HepG2 (cell line): ENCODE results near the gene TMEM237. TPM values are rescaled to one million over a fixed set of nuclear protein-coding genes. Genes with fewer than 3 reads are reported as not detected.
A peak's percentile ranks its signal among the peaks of the same experiment; 100 is the strongest.

Source experiments
- ETV6 ChIP-seq: sonication (generic); formaldehyde crosslinking; conservative IDR thresholded peaks from 2 replicates; pipeline ENCODE4 v1.4.0; 2020; ENCODE audit warnings: missing genetic modification reagents
- GZF1 ChIP-seq: sonication (generic); formaldehyde crosslinking; IDR thresholded peaks from 2 replicates; pipeline ENCODE4 v1.5.1; 2020; ENCODE audit warnings: mild to moderate bottlenecking, missing genetic modification reagents
- HMGXB4 ChIP-seq, 2 experiments: sonication (generic) in 1 of 2; formaldehyde crosslinking in 1 of 2; IDR thresholded peaks; 2 replicates each; pipeline versions ENCODE4 v1.4.0 to v1.6.1; 2018 to 2020; ENCODE audit warnings: missing genetic modification reagents in 2 of 2, borderline replicate concordance in 1 of 2, low read depth in 1 of 2, mild to moderate bottlenecking in 1 of 2, missing biosample characterization in 1 of 2
- MTA1 ChIP-seq: sonication (generic); formaldehyde crosslinking; IDR thresholded peaks from 2 replicates; pipeline ENCODE4 v1.4.0; 2020; ENCODE audit warnings: missing genetic modification reagents, mild to moderate bottlenecking, borderline replicate concordance
- MTF1 ChIP-seq: sonication (generic); formaldehyde crosslinking; IDR thresholded peaks from 2 replicates; pipeline ENCODE4 v1.5.0; 2020; ENCODE audit warnings: missing genetic modification reagents
- MXD3 ChIP-seq: IDR thresholded peaks from 2 replicates; pipeline ENCODE4 v1.6.1; 2016; ENCODE audit warnings: mild to moderate bottlenecking, missing biosample characterization, missing genetic modification reagents
- SPEN ChIP-seq: sonication (generic); formaldehyde crosslinking; IDR thresholded peaks from 2 replicates; pipeline ENCODE4 v1.5.1; 2020; ENCODE audit warnings: low read depth, mild to moderate bottlenecking, missing genetic modification reagents
- THYN1 ChIP-seq: sonication (generic); formaldehyde crosslinking; IDR thresholded peaks from 2 replicates; pipeline ENCODE4 v1.8.1; 2023; ENCODE audit warnings: low read depth, mild to moderate bottlenecking, moderate library complexity, missing genetic modification reagents, borderline replicate concordance
- ZBTB7B ChIP-seq: sonication (generic); formaldehyde crosslinking; IDR thresholded peaks from 2 replicates; pipeline ENCODE4 v1.4.0; 2020; ENCODE audit warnings: missing genetic modification reagents
- ZC3H4 ChIP-seq: sonication (generic); formaldehyde crosslinking; IDR thresholded peaks from 2 replicates; pipeline ENCODE4 v1.4.0; 2020; ENCODE audit warnings: missing genetic modification reagents, borderline replicate concordance
- ZNF280B ChIP-seq: sonication (generic); formaldehyde crosslinking; IDR thresholded peaks from 2 replicates; pipeline ENCODE4 v1.5.0; 2020; ENCODE audit warnings: missing genetic modification reagents, mild to moderate bottlenecking, borderline replicate concordance
- ZNF407 ChIP-seq: sonication (generic); formaldehyde crosslinking; IDR thresholded peaks from one replicate; pipeline ENCODE4 v1.5.1; 2020; ENCODE audit warnings: mild to moderate bottlenecking, missing genetic modification reagents; ENCODE audit errors: not compliant biosample characterization
- ZNF44 ChIP-seq: sonication (generic); formaldehyde crosslinking; IDR thresholded peaks from 2 replicates; pipeline ENCODE4 v1.5.1; 2020; ENCODE audit warnings: mild to moderate bottlenecking, missing genetic modification reagents
- ZNF563 ChIP-seq: sonication (generic); formaldehyde crosslinking; IDR thresholded peaks from 2 replicates; pipeline ENCODE4 v1.8.0; 2022; ENCODE audit warnings: mild to moderate bottlenecking, moderate library complexity, missing genetic modification reagents
- ZNF75D ChIP-seq: sonication (generic); formaldehyde crosslinking; IDR thresholded peaks from 2 replicates; pipeline ENCODE4 v1.8.1; 2023; ENCODE audit warnings: missing genetic modification reagents, mild to moderate bottlenecking, borderline replicate concordance
- polyA plus RNA-seq, 8 experiments: library from polyadenylated mRNA; depleted of rRNA in 3 of 8; stranded (reverse) in 7 of 8; unstranded in 1 of 8; fragments of >200 nt; fragmentation: Illumina TruSeq in 4 of 8; extraction: Trizol in 4 of 8; gene quantifications; 2 replicates each; pipeline versions ENCODE4 v1.2.1 to v1.2.3, GENCODE V29; 2011 to 2016; ENCODE audit warnings: low read depth in 4 of 8, missing spikeins in 1 of 8, mixed read lengths in 1 of 8; ENCODE audit not compliant: insufficient read depth in 1 of 8
- total RNA-seq, 5 experiments: library from RNA; depleted of rRNA; stranded (reverse); fragments of >200 nt; fragmentation: Illumina TruSeq; extraction: Trizol; gene quantifications; 2 replicates each; pipeline ENCODE4 v1.2.3, GENCODE V29; 2016; ENCODE audit warnings: low read depth in 1 of 5

TMEM237 gene
- total and polyA plus RNA-seq, 2 of the 13 experiments (the other 11 are each of a cell fraction or from before 2014, with no cell fraction given) = 21.8 to 36.1 TPM

- no peak for TF ChIP-seq ZNF407 (CRISPR knock-in tag)
- TF ChIP-seq SPEN (CRISPR knock-in tag) = peak; percentile 91
- peak; percentile 69; the same call in 1 of the 2 replicates for TF ChIP-seq GZF1
- TF ChIP-seq ZC3H4 (CRISPR knock-in tag) = no peak
- no peak for TF ChIP-seq ZNF75D (CRISPR knock-in tag)
- TF ChIP-seq ETV6 = peak; percentile 59; the same call in 1 of the 2 replicates
- no peak; the same call in 1 of the 2 replicates for TF ChIP-seq ZNF44 (CRISPR knock-in tag)
- peak; percentile 71; the same call in 1 of the 2 replicates for TF ChIP-seq ZNF563 (CRISPR knock-in tag)
- peak; percentile 23; the same call in 1 of the 2 replicates for TF ChIP-seq MXD3 (CRISPR knock-in tag)
- TF ChIP-seq HMGXB4 (CRISPR knock-in tag; IDR thresholded peaks at IDR 0.05; ENCODE audit: borderline replicate concordance in 1 of 2, low read depth in 1 of 2) = peak; percentile 77
- peak; percentile 73; the same call in 1 of the 2 replicates for TF ChIP-seq THYN1
- peak; percentile 68 for TF ChIP-seq ZNF280B
- TF ChIP-seq ZBTB7B = no peak
- peak; percentile 88; the same call in 1 of the 2 replicates for TF ChIP-seq MTA1
- 0 out of 2 replicates have a peak, but pooled peaks have one; percentile 26 for TF ChIP-seq MTF1 (CRISPR knock-in tag)
These were observed 606 bp downstream of the TMEM237 start (continued) for GRCh38 chr2:201642579-201643215.
